ENCODE measurements around the gene RFX7.

- TF ChIP-seq, protein P1, sequence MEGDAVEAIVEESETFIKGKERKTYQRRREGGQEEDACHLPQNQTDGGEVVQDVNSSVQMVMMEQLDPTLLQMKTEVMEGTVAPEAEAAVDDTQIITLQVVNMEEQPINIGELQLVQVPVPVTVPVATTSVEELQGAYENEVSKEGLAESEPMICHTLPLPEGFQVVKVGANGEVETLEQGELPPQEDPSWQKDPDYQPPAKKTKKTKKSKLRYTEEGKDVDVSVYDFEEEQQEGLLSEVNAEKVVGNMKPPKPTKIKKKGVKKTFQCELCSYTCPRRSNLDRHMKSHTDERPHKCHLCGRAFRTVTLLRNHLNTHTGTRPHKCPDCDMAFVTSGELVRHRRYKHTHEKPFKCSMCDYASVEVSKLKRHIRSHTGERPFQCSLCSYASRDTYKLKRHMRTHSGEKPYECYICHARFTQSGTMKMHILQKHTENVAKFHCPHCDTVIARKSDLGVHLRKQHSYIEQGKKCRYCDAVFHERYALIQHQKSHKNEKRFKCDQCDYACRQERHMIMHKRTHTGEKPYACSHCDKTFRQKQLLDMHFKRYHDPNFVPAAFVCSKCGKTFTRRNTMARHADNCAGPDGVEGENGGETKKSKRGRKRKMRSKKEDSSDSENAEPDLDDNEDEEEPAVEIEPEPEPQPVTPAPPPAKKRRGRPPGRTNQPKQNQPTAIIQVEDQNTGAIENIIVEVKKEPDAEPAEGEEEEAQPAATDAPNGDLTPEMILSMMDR (tag by site-specific recombination; IDR thresholded peaks at IDR 0.05): no peak
- TF ChIP-seq ZNF768 (tag by site-specific recombination; IDR thresholded peaks at IDR 0.05): no peak
- TF ChIP-seq IKZF3 (tag by site-specific recombination; IDR thresholded peaks at IDR 0.05): no peak
- no peak for TF ChIP-seq ZNF529 (tag by site-specific recombination; IDR thresholded peaks at IDR 0.05; ENCODE audit: insufficient replicate concordance)
- no peak for TF ChIP-seq HOXA7 (CRISPR knock-in tag; IDR thresholded peaks at IDR 0.05; ENCODE audit: borderline replicate concordance)
- no peak for TF ChIP-seq BCL11A (tag by site-specific recombination; IDR thresholded peaks at IDR 0.05; ENCODE audit: low read depth)
- TF ChIP-seq ZNF707 (tag by site-specific recombination; IDR thresholded peaks at IDR 0.05): no peak
- no peak for TF ChIP-seq ZBTB11 (tag by site-specific recombination; conservative IDR thresholded peaks at IDR 0.05; ENCODE audit: low read depth)
- TF ChIP-seq, protein P2, sequence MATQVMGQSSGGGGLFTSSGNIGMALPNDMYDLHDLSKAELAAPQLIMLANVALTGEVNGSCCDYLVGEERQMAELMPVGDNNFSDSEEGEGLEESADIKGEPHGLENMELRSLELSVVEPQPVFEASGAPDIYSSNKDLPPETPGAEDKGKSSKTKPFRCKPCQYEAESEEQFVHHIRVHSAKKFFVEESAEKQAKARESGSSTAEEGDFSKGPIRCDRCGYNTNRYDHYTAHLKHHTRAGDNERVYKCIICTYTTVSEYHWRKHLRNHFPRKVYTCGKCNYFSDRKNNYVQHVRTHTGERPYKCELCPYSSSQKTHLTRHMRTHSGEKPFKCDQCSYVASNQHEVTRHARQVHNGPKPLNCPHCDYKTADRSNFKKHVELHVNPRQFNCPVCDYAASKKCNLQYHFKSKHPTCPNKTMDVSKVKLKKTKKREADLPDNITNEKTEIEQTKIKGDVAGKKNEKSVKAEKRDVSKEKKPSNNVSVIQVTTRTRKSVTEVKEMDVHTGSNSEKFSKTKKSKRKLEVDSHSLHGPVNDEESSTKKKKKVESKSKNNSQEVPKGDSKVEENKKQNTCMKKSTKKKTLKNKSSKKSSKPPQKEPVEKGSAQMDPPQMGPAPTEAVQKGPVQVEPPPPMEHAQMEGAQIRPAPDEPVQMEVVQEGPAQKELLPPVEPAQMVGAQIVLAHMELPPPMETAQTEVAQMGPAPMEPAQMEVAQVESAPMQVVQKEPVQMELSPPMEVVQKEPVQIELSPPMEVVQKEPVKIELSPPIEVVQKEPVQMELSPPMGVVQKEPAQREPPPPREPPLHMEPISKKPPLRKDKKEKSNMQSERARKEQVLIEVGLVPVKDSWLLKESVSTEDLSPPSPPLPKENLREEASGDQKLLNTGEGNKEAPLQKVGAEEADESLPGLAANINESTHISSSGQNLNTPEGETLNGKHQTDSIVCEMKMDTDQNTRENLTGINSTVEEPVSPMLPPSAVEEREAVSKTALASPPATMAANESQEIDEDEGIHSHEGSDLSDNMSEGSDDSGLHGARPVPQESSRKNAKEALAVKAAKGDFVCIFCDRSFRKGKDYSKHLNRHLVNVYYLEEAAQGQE (tag by site-specific recombination; IDR thresholded peaks at IDR 0.05): no peak
- TF ChIP-seq ZNF155 (tag by site-specific recombination; IDR thresholded peaks at IDR 0.05): no peak
- no peak for TF ChIP-seq ZSCAN5A (tag by site-specific recombination; IDR thresholded peaks at IDR 0.05)
- TF ChIP-seq ZNF610 (tag by site-specific recombination; IDR thresholded peaks at IDR 0.05; ENCODE audit: borderline replicate concordance): no peak
- TF ChIP-seq TCF7L2 (IDR thresholded peaks at IDR 0.05; ENCODE audit: borderline replicate concordance, low read depth, low read length): no peak
- TF ChIP-seq SCRT1 (tag by site-specific recombination; IDR thresholded peaks at IDR 0.05; ENCODE audit: borderline replicate concordance): no peak
Measured at GRCh38 chr15:56240390-56240789, 3.3 kb downstream of the RFX7 start.

All from HEK293 (cell line).